ENCODE measurements around the gene TIAM2. TPM values are rescaled to one million over a fixed set of nuclear protein-coding genes. Genes with fewer than 3 reads are reported as not detected.

The TIAM2 gene
- total RNA-seq, 3 donors from 2014 or later (not counting 1 experiment from before 2014, with no cell fraction given) = 6.5 to 11.1 (median 8.7) TPM

DNA sequence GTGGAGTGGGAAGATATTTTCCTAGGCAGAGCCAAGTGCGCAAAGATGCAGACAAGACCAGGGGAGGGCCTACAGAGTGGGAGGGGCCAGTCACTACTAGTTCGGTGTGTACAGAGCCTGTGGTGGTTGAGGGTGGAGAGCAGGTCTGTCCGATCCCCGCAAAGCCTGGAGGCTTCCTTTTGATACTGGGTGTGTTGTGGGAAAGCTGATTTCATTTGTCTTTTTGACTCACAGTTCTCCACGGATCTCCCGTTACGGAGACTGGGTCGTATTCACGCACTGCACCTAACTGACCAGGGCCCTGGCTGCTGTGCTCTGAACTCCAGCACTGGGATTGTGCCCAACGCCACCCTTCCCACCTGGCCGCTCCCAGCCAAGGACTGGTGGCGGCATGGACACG lies 1.4 kb upstream of the TIAM2 start:
- intact Hi-C loops (cut with micrococcal nuclease) = no loop called here
- peaks cover 23 to 27% of the 10 kb centered on the region in 2 donors for H3K27me3 Mint-ChIP-seq (ENCODE audit: low read depth in 2 of 2)
- ATAC-seq (no peak), DNase-seq (no peak)
- H3K4me1 Mint-ChIP-seq = no peaks in the 10 kb centered on the region
- Histone ChIP-seq H3K4me3 (ENCODE audit: low read length) (no peak overlapping the region), H3K27ac (ENCODE audit: low read length) (no peak overlapping the region), H3K27me3 (ENCODE audit: control insufficient read depth, insufficient read depth, low read length) (peaks cover 10% of the 10 kb centered on the region), H3K4me1 (ENCODE audit: control insufficient read depth, insufficient read depth, low read length) (peaks cover 7% of the 10 kb centered on the region), H3K36me3 (ENCODE audit: control insufficient read depth, insufficient read depth, low read length) (no peaks in the 10 kb centered on the region), H3K9me3 (ENCODE audit: control insufficient read depth, insufficient read depth, low read length) (no peaks in the 10 kb centered on the region)
- no peaks in the 10 kb centered on the region for H3K36me3 Mint-ChIP-seq
- H3K4me3 Mint-ChIP-seq = no peak overlapping the region
- TF ChIP-seq, protein P1, sequence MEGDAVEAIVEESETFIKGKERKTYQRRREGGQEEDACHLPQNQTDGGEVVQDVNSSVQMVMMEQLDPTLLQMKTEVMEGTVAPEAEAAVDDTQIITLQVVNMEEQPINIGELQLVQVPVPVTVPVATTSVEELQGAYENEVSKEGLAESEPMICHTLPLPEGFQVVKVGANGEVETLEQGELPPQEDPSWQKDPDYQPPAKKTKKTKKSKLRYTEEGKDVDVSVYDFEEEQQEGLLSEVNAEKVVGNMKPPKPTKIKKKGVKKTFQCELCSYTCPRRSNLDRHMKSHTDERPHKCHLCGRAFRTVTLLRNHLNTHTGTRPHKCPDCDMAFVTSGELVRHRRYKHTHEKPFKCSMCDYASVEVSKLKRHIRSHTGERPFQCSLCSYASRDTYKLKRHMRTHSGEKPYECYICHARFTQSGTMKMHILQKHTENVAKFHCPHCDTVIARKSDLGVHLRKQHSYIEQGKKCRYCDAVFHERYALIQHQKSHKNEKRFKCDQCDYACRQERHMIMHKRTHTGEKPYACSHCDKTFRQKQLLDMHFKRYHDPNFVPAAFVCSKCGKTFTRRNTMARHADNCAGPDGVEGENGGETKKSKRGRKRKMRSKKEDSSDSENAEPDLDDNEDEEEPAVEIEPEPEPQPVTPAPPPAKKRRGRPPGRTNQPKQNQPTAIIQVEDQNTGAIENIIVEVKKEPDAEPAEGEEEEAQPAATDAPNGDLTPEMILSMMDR (IDR thresholded peaks at IDR 0.05) = no peak
- H3K27ac Mint-ChIP-seq = no peak overlapping the region
- WGBS (ENCODE audit: insufficient coverage) = 98% methylated on average over 13 of the region's 13 CpGs
- H3K9me3 Mint-ChIP-seq = no peaks in the 10 kb centered on the region

DNA sequence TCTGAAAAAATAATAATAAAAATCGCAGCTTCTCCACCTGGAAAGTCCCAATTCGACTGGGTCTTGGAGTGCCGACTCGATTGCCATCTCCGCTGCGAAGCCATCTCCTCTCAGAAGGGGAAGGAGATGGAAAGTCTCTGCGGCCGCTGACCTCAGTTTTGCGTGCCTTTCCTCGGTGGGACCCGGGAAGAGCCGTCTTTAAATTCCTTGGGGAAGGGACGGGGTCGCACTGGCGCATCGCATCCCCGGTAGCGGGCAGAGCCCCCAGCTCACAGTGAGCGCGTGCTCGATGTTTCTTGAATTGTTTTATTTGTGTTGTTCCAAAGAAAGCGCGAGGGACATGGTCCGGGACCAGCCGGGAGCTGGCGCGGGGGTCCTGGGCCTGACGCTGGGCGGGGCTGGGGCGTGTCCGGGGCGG lies 270 bp upstream of the TIAM2 start:
- no peaks in the 10 kb centered on the region for H3K4me1 Mint-ChIP-seq
- H3K4me3 Mint-ChIP-seq = peak overlapping the region; percentile 13
- intact Hi-C loops (cut with micrococcal nuclease) = no loop called here
- DNase-seq = no peak
- 16% methylated on average over 32 of the region's 32 CpGs for WGBS (ENCODE audit: insufficient coverage)
- Histone ChIP-seq H3K4me1 (ENCODE audit: control insufficient read depth, insufficient read depth, low read length) (peaks cover 7% of the 10 kb centered on the region), H3K36me3 (ENCODE audit: control insufficient read depth, insufficient read depth, low read length) (no peaks in the 10 kb centered on the region), H3K27me3 (ENCODE audit: control insufficient read depth, insufficient read depth, low read length) (peaks cover 10% of the 10 kb centered on the region), H3K9me3 (ENCODE audit: control insufficient read depth, insufficient read depth, low read length) (no peaks in the 10 kb centered on the region), H3K27ac (ENCODE audit: low read length) (no peak overlapping the region), H3K4me3 (ENCODE audit: low read length) (no peak overlapping the region)
- no peaks in the 10 kb centered on the region for H3K9me3 Mint-ChIP-seq
- peaks cover 26 to 29% of the 10 kb centered on the region in 2 donors for H3K27me3 Mint-ChIP-seq (ENCODE audit: low read depth in 2 of 2)
- H3K36me3 Mint-ChIP-seq = no peaks in the 10 kb centered on the region
- ATAC-seq = no peak
- TF ChIP-seq, protein P1 (IDR thresholded peaks at IDR 0.05) = no peak
- no peak overlapping the region for H3K27ac Mint-ChIP-seq

DNA sequence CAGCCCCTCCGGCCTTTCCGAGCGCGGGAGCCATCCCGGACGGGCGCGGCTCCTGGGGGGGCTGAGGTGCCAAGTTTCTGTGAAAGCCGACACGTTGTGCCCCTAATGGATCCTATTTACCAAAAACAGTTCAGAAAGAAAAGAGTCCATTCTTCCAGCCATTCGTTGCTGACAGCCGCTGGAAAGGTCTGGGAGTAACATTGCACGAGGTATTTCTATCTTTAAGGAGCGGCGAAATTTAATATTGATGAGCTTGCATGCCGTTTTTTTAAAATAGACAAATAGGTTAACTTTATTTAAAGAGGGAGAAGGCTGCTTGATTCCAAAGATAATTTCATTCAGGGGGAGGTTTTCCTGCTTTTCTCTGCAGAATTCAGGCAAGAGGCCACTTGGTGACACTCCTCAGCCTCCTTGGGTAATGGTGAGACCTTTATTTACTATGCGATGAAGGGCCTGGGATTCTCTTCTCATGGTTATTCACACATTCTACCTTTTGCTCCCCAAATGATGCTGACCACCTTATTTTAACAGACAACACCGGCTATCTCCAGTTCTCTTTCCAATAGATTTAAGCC lies 988 bp downstream of the TIAM2 start:
- H3K27me3 Mint-ChIP-seq (ENCODE audit: low read depth in 2 of 2) = peaks cover 26 to 29% of the 10 kb centered on the region in 2 donors
- TF ChIP-seq, protein P1 (IDR thresholded peaks at IDR 0.05) = no peak
- Histone ChIP-seq H3K4me1 (ENCODE audit: control insufficient read depth, insufficient read depth, low read length) (peaks cover 7% of the 10 kb centered on the region), H3K27me3 (ENCODE audit: control insufficient read depth, insufficient read depth, low read length) (peaks cover 10% of the 10 kb centered on the region), H3K9me3 (ENCODE audit: control insufficient read depth, insufficient read depth, low read length) (no peaks in the 10 kb centered on the region), H3K4me3 (ENCODE audit: low read length) (peak overlapping the region; percentile 25), H3K27ac (ENCODE audit: low read length) (no peak overlapping the region), H3K36me3 (ENCODE audit: control insufficient read depth, insufficient read depth, low read length) (no peaks in the 10 kb centered on the region)
- no peak for ATAC-seq
- WGBS (ENCODE audit: insufficient coverage) = 22% methylated on average over 18 of the region's 18 CpGs
- DNase-seq = no peak
- H3K36me3 Mint-ChIP-seq = no peaks in the 10 kb centered on the region
- peak overlapping the region; percentile 32 for H3K4me3 Mint-ChIP-seq
- intact Hi-C loops (cut with micrococcal nuclease) = no loop called here
- no peaks in the 10 kb centered on the region for H3K9me3 Mint-ChIP-seq
- no peaks in the 10 kb centered on the region for H3K4me1 Mint-ChIP-seq
- no peak overlapping the region for H3K27ac Mint-ChIP-seq

DNA sequence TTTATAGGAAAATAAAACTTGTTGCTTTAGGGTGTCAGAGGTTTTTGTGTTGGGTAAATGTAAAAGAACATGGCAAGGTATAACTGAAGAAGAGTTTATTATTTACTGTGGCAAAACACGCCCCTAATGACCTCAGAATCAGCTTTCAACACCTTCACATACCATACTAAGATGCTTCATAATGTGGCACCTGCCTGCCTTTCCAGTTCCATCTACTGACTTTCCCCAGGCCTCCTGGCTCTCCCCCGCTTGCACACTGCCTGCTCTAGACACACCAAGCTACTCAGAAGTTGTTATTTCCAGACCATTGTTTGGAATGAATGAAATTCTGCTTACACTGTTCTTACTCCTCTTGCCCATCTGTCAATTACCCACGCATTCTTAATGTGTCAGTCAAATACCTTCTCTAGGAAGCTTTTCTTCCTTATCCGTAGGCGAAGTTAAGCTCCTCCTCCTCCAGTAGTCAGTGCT lies 1.8 kb downstream of the TIAM2 start:
- ATAC-seq (no peak), DNase-seq (no peak)
- peak overlapping the region; percentile 32 for H3K4me3 Mint-ChIP-seq
- peaks cover 24 to 29% of the 10 kb centered on the region in 2 donors for H3K27me3 Mint-ChIP-seq (ENCODE audit: low read depth in 2 of 2)
- no peak overlapping the region for H3K4me3 ChIP-seq (ENCODE audit: low read length)
- H3K9me3 ChIP-seq (ENCODE audit: control insufficient read depth, insufficient read depth, low read length) = no peaks in the 10 kb centered on the region
- H3K4me1 Mint-ChIP-seq = no peaks in the 10 kb centered on the region
- no peaks in the 10 kb centered on the region for H3K36me3 ChIP-seq (ENCODE audit: control insufficient read depth, insufficient read depth, low read length)
- 91% methylated on average over 5 of the region's 5 CpGs for WGBS (ENCODE audit: insufficient coverage)
- H3K9me3 Mint-ChIP-seq = no peaks in the 10 kb centered on the region
- TF ChIP-seq, protein P1 (IDR thresholded peaks at IDR 0.05) = no peak
- H3K36me3 Mint-ChIP-seq = no peaks in the 10 kb centered on the region
- peaks cover 10% of the 10 kb centered on the region for H3K27me3 ChIP-seq (ENCODE audit: control insufficient read depth, insufficient read depth, low read length)
- no peak overlapping the region for H3K27ac ChIP-seq (ENCODE audit: low read length)
- H3K4me1 ChIP-seq (ENCODE audit: control insufficient read depth, insufficient read depth, low read length) = peaks cover 7% of the 10 kb centered on the region
- intact Hi-C loops (cut with micrococcal nuclease) = no loop called here
- no peak overlapping the region for H3K27ac Mint-ChIP-seq
